OCI-LY1 (cell line): ENCODE data around the gene CYP4F11.
"Not testable (repeated sequence)": the region's sequence is repeated elsewhere in the genome, so short reads cannot be mapped to it uniquely, and the experiment has no call there.

Source experiments
- H2AFZ ChIP-seq: fragments of 200-600 bp; sonication (generic), shearing (Covaris generic); 2 replicates; pipeline ENCODE4 v1.6.0; 2014; ENCODE audit warnings: antibody characterized with exemption, mild to moderate bottlenecking, low read length
- H3F3A ChIP-seq: fragments of 200-600 bp; sonication (generic), shearing (Covaris generic); 2 replicates; pipeline ENCODE4 v1.6.0; 2014; ENCODE audit warnings: mild to moderate bottlenecking, antibody characterized with exemption, low read length, moderate library complexity; ENCODE audit not compliant: insufficient read depth
- H3K27ac ChIP-seq: fragments of 200-600 bp; sonication (generic); 2 replicates; pipeline ENCODE4 v1.5.1; 2014; ENCODE audit warnings: low read length, mixed run types, mild to moderate bottlenecking, low read depth; ENCODE audit not compliant: poor library complexity, severe bottlenecking
- H3K27me3 ChIP-seq: fragments of 200-600 bp; sonication (generic); 2 replicates; pipeline ENCODE4 v1.6.0; 2014; ENCODE audit warnings: antibody characterized with exemption, mild to moderate bottlenecking, low read length, moderate library complexity; ENCODE audit not compliant: insufficient read depth
- H3K36me3 ChIP-seq: fragments of 200-600 bp; sonication (generic); 2 replicates; pipeline ENCODE4 v1.6.1; 2014; ENCODE audit warnings: mild to moderate bottlenecking, antibody characterized with exemption, low read length, moderate library complexity, mixed read lengths; ENCODE audit not compliant: insufficient read depth
- H3K4me1 ChIP-seq: fragments of 200-600 bp; sonication (generic); 2 replicates; pipeline ENCODE4 v1.5.1; 2014; ENCODE audit warnings: mild to moderate bottlenecking, low read length, moderate library complexity; ENCODE audit not compliant: insufficient read depth, severe bottlenecking
- H3K4me2 ChIP-seq: fragments of 200-600 bp; sonication (generic), shearing (Covaris generic); 2 replicates; pipeline ENCODE4 v1.6.1; 2014; ENCODE audit warnings: low read length
- H3K4me3 ChIP-seq: fragments of 200-600 bp; sonication (generic); 2 replicates; pipeline ENCODE4 v1.5.1; 2014; ENCODE audit warnings: low read length, low read depth, mild to moderate bottlenecking, mixed read lengths; ENCODE audit not compliant: poor library complexity, severe bottlenecking
- H3K79me2 ChIP-seq: fragments of 200-600 bp; shearing (Covaris generic); 2 replicates; pipeline ENCODE4 v1.6.1; 2016; ENCODE audit warnings: mixed run types, low read length, mixed read lengths; ENCODE audit not compliant: insufficient read depth
- H3K9ac ChIP-seq: fragments of 200-600 bp; sonication (generic), shearing (Covaris generic); 2 replicates; pipeline ENCODE4 v1.6.1; 2014; ENCODE audit warnings: mild to moderate bottlenecking, low read length, mixed read lengths
- H3K9me2 ChIP-seq: fragments of 200-600 bp; sonication (generic), shearing (Covaris generic); 2 replicates; pipeline ENCODE4 v1.6.1; 2014; ENCODE audit warnings: low read depth, mild to moderate bottlenecking, low read length, mixed read lengths
- H3K9me3 ChIP-seq: fragments of 200-600 bp; shearing (Covaris generic); 2 replicates; pipeline ENCODE4 v1.6.1; 2014; ENCODE audit warnings: low read length, mixed read lengths
- H4K20me1 ChIP-seq: fragments of 200-600 bp; sonication (generic), shearing (Covaris generic); 2 replicates; pipeline ENCODE4 v1.6.0; 2016; ENCODE audit warnings: mild to moderate bottlenecking, low read length; ENCODE audit not compliant: insufficient read depth
- EZH2 ChIP-seq: fragments of 200-600 bp; sonication (generic), shearing (Covaris generic); IDR thresholded peaks from 2 replicates; pipeline ENCODE4 v1.8.0; 2017; ENCODE audit warnings: borderline replicate concordance, mixed run types, mild to moderate bottlenecking, antibody characterized with exemption, low read length, moderate library complexity, mixed read lengths
- TF ChIP-seq, protein P1 (sequence below): fragments of 200-600 bp; sonication (generic), shearing (Covaris generic); IDR thresholded peaks from 2 replicates; pipeline ENCODE4 v1.5.1; 2017; ENCODE audit warnings: mild to moderate bottlenecking, antibody characterized with exemption, low read length, moderate library complexity, mixed read lengths

Gene CYP4F11

DNA sequence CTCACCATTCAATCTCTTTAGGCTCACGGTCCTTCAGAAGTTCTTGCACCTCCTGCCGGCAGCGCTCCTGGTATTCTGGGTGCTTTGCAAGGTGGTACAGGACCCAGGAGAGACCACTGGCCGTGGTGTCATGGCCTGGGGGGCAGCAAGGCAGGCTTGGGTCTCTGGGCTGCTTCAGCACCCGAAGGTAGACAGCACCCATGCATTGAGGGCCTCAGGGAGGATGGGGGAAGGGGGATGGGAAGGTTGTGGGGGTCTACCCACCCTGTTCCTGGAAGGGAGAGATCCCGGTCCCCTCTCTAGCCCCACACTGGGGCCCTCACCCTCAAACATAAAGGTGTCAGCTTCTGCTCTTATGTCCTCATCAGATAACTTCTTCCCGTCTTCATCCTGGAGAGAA, 48.4 kb downstream of the CYP4F11 start:
- TF ChIP-seq EZH2: no peak
- TF ChIP-seq, protein P1, sequence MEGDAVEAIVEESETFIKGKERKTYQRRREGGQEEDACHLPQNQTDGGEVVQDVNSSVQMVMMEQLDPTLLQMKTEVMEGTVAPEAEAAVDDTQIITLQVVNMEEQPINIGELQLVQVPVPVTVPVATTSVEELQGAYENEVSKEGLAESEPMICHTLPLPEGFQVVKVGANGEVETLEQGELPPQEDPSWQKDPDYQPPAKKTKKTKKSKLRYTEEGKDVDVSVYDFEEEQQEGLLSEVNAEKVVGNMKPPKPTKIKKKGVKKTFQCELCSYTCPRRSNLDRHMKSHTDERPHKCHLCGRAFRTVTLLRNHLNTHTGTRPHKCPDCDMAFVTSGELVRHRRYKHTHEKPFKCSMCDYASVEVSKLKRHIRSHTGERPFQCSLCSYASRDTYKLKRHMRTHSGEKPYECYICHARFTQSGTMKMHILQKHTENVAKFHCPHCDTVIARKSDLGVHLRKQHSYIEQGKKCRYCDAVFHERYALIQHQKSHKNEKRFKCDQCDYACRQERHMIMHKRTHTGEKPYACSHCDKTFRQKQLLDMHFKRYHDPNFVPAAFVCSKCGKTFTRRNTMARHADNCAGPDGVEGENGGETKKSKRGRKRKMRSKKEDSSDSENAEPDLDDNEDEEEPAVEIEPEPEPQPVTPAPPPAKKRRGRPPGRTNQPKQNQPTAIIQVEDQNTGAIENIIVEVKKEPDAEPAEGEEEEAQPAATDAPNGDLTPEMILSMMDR: no peak
- H4K20me1 ChIP-seq: no peaks in the 10 kb centered on the region
- H3K27ac ChIP-seq: no peak overlapping the region
- H3K36me3 ChIP-seq: no peaks in the 10 kb centered on the region
- no peaks in the 10 kb centered on the region for H3K79me2 ChIP-seq
- no peak overlapping the region for H2AFZ ChIP-seq
- no peak overlapping the region for H3K9ac ChIP-seq
- H3F3A ChIP-seq: no peaks in the 10 kb centered on the region
- no peaks in the 10 kb centered on the region for H3K4me1 ChIP-seq
- H3K9me3 ChIP-seq: no peaks in the 10 kb centered on the region
- H3K4me2 ChIP-seq: no peak overlapping the region
- no peak overlapping the region for H3K4me3 ChIP-seq
- no peaks in the 10 kb centered on the region for H3K9me2 ChIP-seq
- no peaks in the 10 kb centered on the region for H3K27me3 ChIP-seq

DNA sequence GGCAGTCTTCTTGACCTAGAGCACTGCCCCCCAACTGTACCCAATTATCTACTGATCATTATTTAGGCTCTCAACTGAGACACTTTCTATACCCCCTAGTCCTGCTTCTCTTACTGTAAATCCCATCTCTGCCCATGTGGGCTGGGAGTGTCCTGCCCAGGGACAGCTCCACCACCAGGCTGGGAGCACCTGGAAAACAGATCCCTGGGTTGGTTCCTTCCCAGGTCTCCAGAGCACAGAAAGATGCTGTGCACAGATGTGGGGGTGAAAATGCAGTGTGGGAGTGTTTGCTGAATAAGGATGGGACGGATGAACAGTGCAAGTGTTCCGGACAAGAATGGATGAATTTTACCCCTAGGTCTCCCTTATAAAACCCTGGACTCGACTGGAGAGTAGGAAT, 49.2 kb downstream of the CYP4F11 start:
- Histone ChIP-seq H4K20me1 (no peaks in the 10 kb centered on the region), H3K27ac (no peak overlapping the region), H3F3A (no peaks in the 10 kb centered on the region), H3K4me3 (no peak overlapping the region), H3K9me2 (no peaks in the 10 kb centered on the region), H3K79me2 (no peaks in the 10 kb centered on the region), H3K4me2 (no peak overlapping the region), H3K27me3 (no peaks in the 10 kb centered on the region), H2AFZ (no peak overlapping the region), H3K9me3 (no peaks in the 10 kb centered on the region), H3K36me3 (no peaks in the 10 kb centered on the region), H3K9ac (no peak overlapping the region), H3K4me1 (no peaks in the 10 kb centered on the region)
- TF ChIP-seq, protein P1: no peak
- no peak for TF ChIP-seq EZH2

DNA sequence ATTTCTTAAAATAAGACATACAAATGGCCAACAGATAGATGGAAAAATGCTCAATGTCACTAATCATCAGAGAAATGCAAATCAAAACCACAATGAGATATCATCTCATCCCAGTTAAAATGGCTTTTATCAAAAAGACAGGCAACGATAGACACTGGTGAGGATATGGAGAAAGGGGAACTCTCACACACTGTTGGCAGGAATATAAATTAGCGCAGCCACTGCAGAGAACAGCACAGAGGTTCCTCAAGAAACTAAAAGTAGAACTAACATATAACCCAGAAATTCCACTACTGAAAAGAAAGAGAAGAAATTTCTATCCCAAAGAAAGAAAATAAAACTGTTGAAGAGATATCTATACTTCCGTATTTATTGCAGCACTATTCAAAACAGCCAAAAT, 51.0 kb downstream of the CYP4F11 start:
- H3K4me2 ChIP-seq, H2AFZ ChIP-seq, H3K4me3 ChIP-seq, H4K20me1 ChIP-seq, H3K9me3 ChIP-seq, H3K9ac ChIP-seq, H3K27ac ChIP-seq, H3K79me2 ChIP-seq, H3K27me3 ChIP-seq, H3K9me2 ChIP-seq, H3K4me1 ChIP-seq, H3F3A ChIP-seq, H3K36me3 ChIP-seq: not testable (repeated sequence)

DNA sequence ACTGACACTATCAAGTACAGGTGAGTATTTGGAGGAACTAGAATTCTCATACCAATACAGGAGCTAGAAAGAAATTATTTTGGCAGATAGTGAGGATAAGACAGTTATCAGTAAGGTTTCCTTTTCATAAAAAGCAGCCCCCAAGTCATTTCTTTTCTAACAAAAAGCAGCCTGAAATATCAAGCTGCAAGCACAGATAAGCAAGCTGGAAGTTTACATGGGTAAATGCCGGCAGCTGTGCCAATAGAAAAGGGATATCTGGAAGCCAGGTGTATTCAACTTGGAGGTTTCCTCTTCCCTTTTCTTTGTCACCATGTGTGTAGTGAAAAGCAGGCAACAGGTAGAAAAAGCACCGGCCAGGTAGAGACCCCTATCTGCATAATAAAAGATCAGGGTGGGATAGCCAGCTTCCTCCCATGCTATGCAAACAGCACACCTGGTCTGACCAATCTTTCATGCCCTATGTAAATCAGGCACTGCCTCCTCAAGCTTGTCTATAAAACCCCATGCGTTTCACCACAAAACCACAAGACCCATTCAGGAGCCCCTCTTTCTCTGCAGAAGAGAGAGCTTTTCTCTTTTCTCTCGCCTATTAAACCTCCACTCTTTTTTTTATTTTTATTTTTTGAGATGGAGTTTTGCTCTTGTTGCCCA, 59.4 kb downstream of the CYP4F11 start:
- Histone ChIP-seq H3K4me3 (no peak overlapping the region), H2AFZ (no peak overlapping the region), H4K20me1 (no peaks in the 10 kb centered on the region), H3K4me2 (no peak overlapping the region), H3K36me3 (no peaks in the 10 kb centered on the region), H3K4me1 (no peaks in the 10 kb centered on the region), H3F3A (no peaks in the 10 kb centered on the region), H3K9ac (no peak overlapping the region), H3K27ac (no peak overlapping the region), H3K9me2 (no peaks in the 10 kb centered on the region), H3K79me2 (no peaks in the 10 kb centered on the region), H3K9me3 (no peaks in the 10 kb centered on the region), H3K27me3 (no peaks in the 10 kb centered on the region; the same call in 1 of the 2 replicates)
- TF ChIP-seq EZH2: no peak
- TF ChIP-seq, protein P1: no peak

DNA sequence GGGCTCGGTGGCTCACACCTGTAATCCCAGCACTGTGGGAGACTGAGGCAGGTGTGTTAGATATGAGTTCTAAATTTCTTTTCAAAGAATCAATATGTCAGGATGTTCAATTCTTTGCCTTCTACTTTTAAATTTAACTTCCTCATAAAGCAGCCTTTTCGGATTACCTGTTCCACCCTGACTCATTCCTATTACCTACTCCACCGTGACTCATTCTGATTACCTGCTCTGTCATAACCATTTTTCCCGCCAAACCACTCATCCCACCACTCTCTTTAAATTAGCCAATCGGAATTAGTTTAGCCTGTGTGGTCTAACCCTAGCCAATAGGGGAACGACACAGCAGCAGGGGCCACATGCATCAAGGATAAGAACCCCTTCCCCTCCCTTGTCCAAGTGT, 60.6 kb downstream of the CYP4F11 start:
- H3K4me2 ChIP-seq, H3K36me3 ChIP-seq, H3K9me2 ChIP-seq, H3K4me3 ChIP-seq, H2AFZ ChIP-seq, H3K9ac ChIP-seq, H4K20me1 ChIP-seq, H3K27ac ChIP-seq, H3K9me3 ChIP-seq, H3F3A ChIP-seq, H3K4me1 ChIP-seq, H3K79me2 ChIP-seq, H3K27me3 ChIP-seq: not testable (repeated sequence)
